Naive thymus-derived CD8-positive, alpha-beta T cell (primary cell): ENCODE measurements around the gene CST7. TPM values are rescaled to one million over a fixed set of nuclear protein-coding genes. Genes with fewer than 3 reads are reported as not detected.
"Not testable (repeated sequence)": the region's sequence is repeated elsewhere in the genome, so short reads cannot be mapped to it uniquely, and the experiment has no call there.

Experiments
- ATAC-seq, 2 donors: fragments of 150-1000 bp; cut with Tn5 transposase in 1 of 2; sonication (Bioruptor Pico), chemical (Tn5 transposase) in 1 of 2; 1 replicate in 1 of 2; 2 replicates in 1 of 2; pipeline ENCODE4 v1.10.0; 2021; ENCODE audit warnings: mild to moderate bottlenecking in 2 of 2, moderate library complexity in 2 of 2
- POLR2A ChIA-PET: fragments of 350-600 bp; sonication (Branson Sonifier 250); formaldehyde crosslinking; loops from one replicate; lab custom pipeline; 2021; ENCODE audit warnings: antibody characterized with exemption; lab: Charles Lee
- DNase-seq, 10 donors: peaks; one replicate each; pipeline versions ENCODE4 v3.0.0 to v3.0.0-alpha.2; 2020 to 2022
- H3K27ac Mint-ChIP-seq, 10 donors: one replicate each; pipeline ENCODE4 v1.8.0; 2020 to 2022; ENCODE audit warnings: mild to moderate bottlenecking in 10 of 10, mixed read lengths in 10 of 10, moderate library complexity in 4 of 10, inconsistent platforms in 1 of 10
- H3K27me3 Mint-ChIP-seq, 5 donors: one replicate each; pipeline ENCODE4 v1.8.0; 2021 to 2022; ENCODE audit warnings: mixed read lengths in 5 of 5
- H3K36me3 Mint-ChIP-seq, 3 donors: one replicate each; pipeline ENCODE4 v1.8.0; 2020 to 2022; ENCODE audit warnings: mixed read lengths in 3 of 3, mild to moderate bottlenecking in 2 of 3, inconsistent platforms in 1 of 3
- H3K4me1 Mint-ChIP-seq, 4 donors: one replicate each; pipeline ENCODE4 v1.8.0; 2021 to 2022; ENCODE audit warnings: mixed read lengths in 4 of 4
- H3K4me3 Mint-ChIP-seq, 10 donors: one replicate each; pipeline ENCODE4 v1.8.0; 2020 to 2022; ENCODE audit warnings: mild to moderate bottlenecking in 10 of 10, mixed read lengths in 10 of 10, moderate library complexity in 6 of 10, inconsistent platforms in 1 of 10
- H3K9me3 Mint-ChIP-seq, 9 donors: one replicate each; pipeline ENCODE4 v1.8.0; 2020 to 2022; ENCODE audit warnings: mixed read lengths in 9 of 9, mild to moderate bottlenecking in 3 of 9, inconsistent platforms in 1 of 9, moderate library complexity in 1 of 9
- polyA plus RNA-seq, 3 donors: library from polyadenylated mRNA; unstranded; fragments of 300-500 nt; fragmentation: Illumina TruSeq; gene quantifications; one replicate each; pipeline ENCODE4 v1.2.3, GENCODE V29; 2021
- total RNA-seq, 8 experiments: library from RNA in 2 of 8; stranded (reverse) in 2 of 8; gene quantifications; one replicate each; pipeline ENCODE4 v1.2.3 and lab custom pipeline; 2021 to 2026

The CST7 gene
- total and polyA plus RNA-seq, 5 experiments from 2014 or later = 5.5 to 581 (median 13.3) TPM

GRCh38 chr20:24943731-24944130 is 5.3 kb upstream of the CST7 start:
- Mint-ChIP-seq H3K36me3 (peaks cover 0 to 33% (median 19%) of the 10 kb centered on the region in 3 donors), H3K4me1 (peaks cover 7 to 25% (median 17%) of the 10 kb centered on the region in 4 donors), H3K4me3 (no peak overlapping the region), H3K27me3 (no peaks in the 10 kb centered on the region), H3K9me3 (peaks cover 6 to 54% (median 35%) of the 10 kb centered on the region in 9 donors), H3K27ac (peak overlapping the region in 3 of 10 donors; percentile 19 to 37 (median 25))
- ATAC-seq (no peak), DNase-seq (no peak)
- POLR2A ChIA-PET = no interaction called here

- Mint-ChIP-seq H3K27ac (peak overlapping the region in 2 of 10 donors; percentile 2 to 70), H3K9me3 (peaks cover 6 to 51% (median 34%) of the 10 kb centered on the region in 9 donors), H3K36me3 (peaks cover 0 to 28% (median 19%) of the 10 kb centered on the region in 3 donors), H3K4me1 (peaks cover 10 to 38% (median 29%) of the 10 kb centered on the region in 4 donors)
- H3K27me3 Mint-ChIP-seq, ATAC-seq, H3K4me3 Mint-ChIP-seq, DNase-seq, POLR2A ChIA-PET: not testable (repeated sequence)
These were observed 2.7 kb upstream of the CST7 start for GRCh38 chr20:24946376-24946775.

- Mint-ChIP-seq H3K27ac (peak overlapping the region; percentile 61 to 95 (median 90)), H3K4me3 (peak overlapping the region; percentile 30 to 90 (median 68)), H3K4me1 (peaks cover 10 to 53% (median 33%) of the 10 kb centered on the region in 4 donors), H3K36me3 (peaks cover 0 to 28% (median 19%) of the 10 kb centered on the region in 3 donors), H3K9me3 (peaks cover 6 to 42% (median 29%) of the 10 kb centered on the region in 9 donors)
- ATAC-seq, DNase-seq, H3K27me3 Mint-ChIP-seq: not testable (repeated sequence)
- POLR2A ChIA-PET = interaction anchor here (1.0 kb wide), 1 partner anchor 17 kb away, joined by 3 read pairs; no protein-coding TSS in a partner anchor
These were observed 602 bp upstream of the CST7 start for GRCh38 chr20:24948396-24948938.

GRCh38 chr20:24949756-24950127 is 673 bp downstream of the CST7 start:
- Mint-ChIP-seq H3K27me3 (no peaks in the 10 kb centered on the region), H3K27ac (peak overlapping the region; percentile 61 to 95 (median 86)), H3K36me3 (peaks cover 2 to 20% (median 16%) of the 10 kb centered on the region in 3 donors), H3K4me1 (peaks cover 10 to 64% (median 38%) of the 10 kb centered on the region in 4 donors), H3K9me3 (peaks cover 2 to 31% (median 23%) of the 10 kb centered on the region in 9 donors), H3K4me3 (peak overlapping the region; percentile 42 to 90 (median 68))
- ATAC-seq = no peak
- POLR2A ChIA-PET = no interaction called here
- DNase-seq = no peak

- Mint-ChIP-seq H3K27ac (peak overlapping the region; percentile 34 to 95 (median 81)), H3K4me1 (peaks cover 12 to 66% (median 43%) of the 10 kb centered on the region in 4 donors), H3K27me3 (no peaks in the 10 kb centered on the region), H3K9me3 (peaks cover 1 to 27% (median 22%) of the 10 kb centered on the region in 9 donors), H3K4me3 (peak overlapping the region in 7 of 10 donors; percentile 28 to 90 (median 71)), H3K36me3 (peaks cover 2 to 16% (median 15%) of the 10 kb centered on the region in 3 donors)
- POLR2A ChIA-PET = no interaction called here
- DNase-seq (no peak), ATAC-seq (no peak)
These were observed 1.2 kb downstream of the CST7 start for GRCh38 chr20:24950128-24950835.

- POLR2A ChIA-PET = no interaction called here
- H3K4me1 Mint-ChIP-seq = peaks cover 15 to 67% (median 47%) of the 10 kb centered on the region in 4 donors
- H3K27ac Mint-ChIP-seq = peak overlapping the region; percentile 20 to 94 (median 70)
These were observed 1.9 kb downstream of the CST7 start for GRCh38 chr20:24950836-24951525.

GRCh38 chr20:24951536-24952083 is 2.5 kb downstream of the CST7 start:
- no peak for DNase-seq
- H3K4me3 Mint-ChIP-seq = peak overlapping the region in 4 of 10 donors; percentile 14 to 90 (median 80)

More at GRCh38 chr20:24950836-24951525, 1.9 kb downstream of the CST7 start:
- H3K9me3 Mint-ChIP-seq = peaks cover 0 to 20% (median 15%) of the 10 kb centered on the region in 9 donors
- no peak for ATAC-seq
- H3K27me3 Mint-ChIP-seq = no peaks in the 10 kb centered on the region
- no peak for DNase-seq
- peak overlapping the region in 7 of 10 donors; percentile 20 to 90 (median 71) for H3K4me3 Mint-ChIP-seq
- peaks cover 2 to 10% (median 8%) of the 10 kb centered on the region in 3 donors for H3K36me3 Mint-ChIP-seq

GRCh38 chr20:24952376-24953208 is 3.5 kb downstream of the CST7 start:
- no peak for ATAC-seq
- Mint-ChIP-seq H3K27me3 (no peaks in the 10 kb centered on the region), H3K36me3 (peaks cover 0 to 2% (median 0%) of the 10 kb centered on the region in 3 donors), H3K4me1 (peaks cover 17 to 67% (median 45%) of the 10 kb centered on the region in 4 donors), H3K9me3 (peaks cover 0 to 4% (median 3%) of the 10 kb centered on the region in 9 donors), H3K4me3 (peak overlapping the region in 3 of 10 donors; percentile 31 to 90 (median 84)), H3K27ac (peak overlapping the region; percentile 21 to 94 (median 64))
- POLR2A ChIA-PET = interaction anchor here (0.5 kb wide), 1 partner anchor 620 kb away, joined by 3 read pairs; no protein-coding TSS in a partner anchor
- DNase-seq = no peak

More at GRCh38 chr20:24951536-24952083, 2.5 kb downstream of the CST7 start:
- Mint-ChIP-seq H3K4me1 (peaks cover 17 to 72% (median 49%) of the 10 kb centered on the region in 4 donors), H3K27ac (peak overlapping the region; percentile 60 to 94 (median 72)), H3K9me3 (peaks cover 0 to 13% (median 9%) of the 10 kb centered on the region in 9 donors), H3K27me3 (no peaks in the 10 kb centered on the region), H3K36me3 (peaks cover 2 to 6% (median 4%) of the 10 kb centered on the region in 3 donors)
- POLR2A ChIA-PET = no interaction called here
- no peak for ATAC-seq

- peaks cover 0 to 7% (median 0%) of the 10 kb centered on the region in 3 donors for H3K36me3 Mint-ChIP-seq
- H3K27ac Mint-ChIP-seq = peak overlapping the region in 9 of 10 donors; percentile 3 to 94 (median 41)
These were observed 4.1 kb downstream of the CST7 start for GRCh38 chr20:24953209-24953575.

GRCh38 chr20:24953621-24954133 is 4.6 kb downstream of the CST7 start:
- POLR2A ChIA-PET = interaction anchor here (0.6 kb wide), 1 partner anchor 83 kb away, joined by 4 read pairs; no protein-coding TSS in a partner anchor
- Mint-ChIP-seq H3K27ac (peak overlapping the region in 6 of 10 donors; percentile 11 to 94 (median 79)), H3K4me1 (peaks cover 11 to 59% (median 34%) of the 10 kb centered on the region in 4 donors), H3K36me3 (peaks cover 0 to 9% (median 0%) of the 10 kb centered on the region in 3 donors), H3K9me3 (peaks cover 0 to 2% (median 0%) of the 10 kb centered on the region in 9 donors), H3K4me3 (peak overlapping the region in 3 of 10 donors; percentile 22 to 83 (median 64)), H3K27me3 (no peaks in the 10 kb centered on the region)
- no peak for ATAC-seq
- DNase-seq = no peak

More at GRCh38 chr20:24953209-24953575, 4.1 kb downstream of the CST7 start:
- ATAC-seq (no peak), DNase-seq (no peak)
- H3K4me1 Mint-ChIP-seq = peaks cover 15 to 64% (median 39%) of the 10 kb centered on the region in 4 donors
- POLR2A ChIA-PET = interaction anchor here (0.6 kb wide), 1 partner anchor 83 kb away, joined by 4 read pairs; no protein-coding TSS in a partner anchor
- H3K9me3 Mint-ChIP-seq = peaks cover 0 to 3% (median 0%) of the 10 kb centered on the region in 9 donors
- H3K4me3 Mint-ChIP-seq = peak overlapping the region in 3 of 10 donors; percentile 31 to 90 (median 58)
- H3K27me3 Mint-ChIP-seq = no peaks in the 10 kb centered on the region

- DNase-seq (no peak), ATAC-seq (no peak)
- H3K9me3 Mint-ChIP-seq = no peaks in the 10 kb centered on the region
- POLR2A ChIA-PET = no interaction called here
- H3K36me3 Mint-ChIP-seq = peaks cover 0 to 12% (median 0%) of the 10 kb centered on the region in 3 donors
- H3K27ac Mint-ChIP-seq = peak overlapping the region in 7 of 10 donors; percentile 11 to 94 (median 53)
- peaks cover 10 to 54% (median 29%) of the 10 kb centered on the region in 4 donors for H3K4me1 Mint-ChIP-seq
- H3K4me3 Mint-ChIP-seq = peak overlapping the region in 2 of 10 donors; percentile 64 to 83
- no peaks in the 10 kb centered on the region for H3K27me3 Mint-ChIP-seq
These were observed 5.1 kb downstream of the CST7 start for GRCh38 chr20:24954151-24954550.
